DND-41 (cell line): ENCODE measurements around the gene RAB5A.
"Not testable (repeated sequence)": the region's sequence is repeated elsewhere in the genome, so short reads cannot be mapped to it uniquely, and the experiment has no call there.

Experiments
- ATAC-seq: fragments of 200-7000 bp; cut with Tn5 transposase; 3 replicates; pipeline ENCODE4 v1.9.1; 2021; ENCODE audit warnings: low read depth; ENCODE audit not compliant: insufficient read depth
- DNase-seq: peaks from one replicate; pipeline ENCODE4 v3.0.0-alpha.2; 2020
- H2AFZ ChIP-seq: 2 replicates; pipeline ENCODE4 v1.6.0; 2012; ENCODE audit warnings: low read depth, low read length
- H3K27ac ChIP-seq: 2 replicates; pipeline ENCODE4 v1.5.1; 2012; ENCODE audit warnings: low read length, inconsistent platforms
- H3K27me3 ChIP-seq: fragments of 200-600 bp; sonication (generic); 2 replicates; pipeline ENCODE4 v1.6.0; 2012; ENCODE audit warnings: low read length, mild to moderate bottlenecking, inconsistent platforms; ENCODE audit not compliant: insufficient read depth, poor library complexity
- H3K36me3 ChIP-seq: 2 replicates; pipeline ENCODE4 v1.5.1; 2012; ENCODE audit warnings: low read length, inconsistent platforms; ENCODE audit not compliant: insufficient read depth
- H3K4me1 ChIP-seq: 2 replicates; pipeline ENCODE4 v1.5.1; 2012; ENCODE audit warnings: mild to moderate bottlenecking, low read length; ENCODE audit not compliant: insufficient read depth
- H3K4me2 ChIP-seq: 2 replicates; pipeline ENCODE4 v1.6.0; 2012; ENCODE audit warnings: mild to moderate bottlenecking, moderate library complexity, low read length, inconsistent platforms; ENCODE audit not compliant: insufficient read depth
- H3K4me3 ChIP-seq, 2 experiments: fragments of 200-600 bp in 1 of 2; shearing (Covaris generic) in 1 of 2; 2 replicates each; pipeline ENCODE4 v1.5.1; 2012 to 2016; ENCODE audit warnings: inconsistent platforms in 2 of 2, low read length in 2 of 2, mild to moderate bottlenecking in 2 of 2, low read depth in 1 of 2, moderate library complexity in 1 of 2
- H3K79me2 ChIP-seq: 2 replicates; pipeline ENCODE4 v1.6.0; 2012; ENCODE audit warnings: low read length, inconsistent platforms; ENCODE audit not compliant: insufficient read depth
- H3K9ac ChIP-seq: 2 replicates; pipeline ENCODE4 v1.6.0; 2012; ENCODE audit warnings: low read depth, mild to moderate bottlenecking, inconsistent platforms, low read length, moderate library complexity
- H3K9me3 ChIP-seq: 2 replicates; pipeline ENCODE4 v1.5.1; 2012; ENCODE audit warnings: low read length, moderate library complexity, mild to moderate bottlenecking, inconsistent platforms; ENCODE audit not compliant: insufficient read depth, severe bottlenecking
- H4K20me1 ChIP-seq: 2 replicates; pipeline ENCODE4 v1.6.0; 2012; ENCODE audit warnings: low read length; ENCODE audit not compliant: insufficient read depth
- EZH2 ChIP-seq: IDR thresholded peaks from 3 replicates; pipeline ENCODE4 v1.6.1; 2012; ENCODE audit warnings: borderline replicate concordance, low read depth, mild to moderate bottlenecking, moderate library complexity, low read length, inconsistent platforms; ENCODE audit not compliant: severe bottlenecking
- TF ChIP-seq, protein P1 (sequence below): IDR thresholded peaks from 2 replicates; pipeline ENCODE4 v1.5.1; 2012; ENCODE audit warnings: borderline replicate concordance, low read length, moderate library complexity, mild to moderate bottlenecking; ENCODE audit not compliant: poor library complexity, severe bottlenecking; ENCODE audit errors: extremely low read depth

RAB5A gene

GRCh38 chr3:20012164-20012563 lies 65.3 kb downstream of the RAB5A start, which contains the start of gene PP2D1:
PP2D1 (minus strand) TSS chr3:20012264; CDS start chr3:20012072, 192 bp downstream.
- no peak for TF ChIP-seq EZH2
- TF ChIP-seq, protein P1, sequence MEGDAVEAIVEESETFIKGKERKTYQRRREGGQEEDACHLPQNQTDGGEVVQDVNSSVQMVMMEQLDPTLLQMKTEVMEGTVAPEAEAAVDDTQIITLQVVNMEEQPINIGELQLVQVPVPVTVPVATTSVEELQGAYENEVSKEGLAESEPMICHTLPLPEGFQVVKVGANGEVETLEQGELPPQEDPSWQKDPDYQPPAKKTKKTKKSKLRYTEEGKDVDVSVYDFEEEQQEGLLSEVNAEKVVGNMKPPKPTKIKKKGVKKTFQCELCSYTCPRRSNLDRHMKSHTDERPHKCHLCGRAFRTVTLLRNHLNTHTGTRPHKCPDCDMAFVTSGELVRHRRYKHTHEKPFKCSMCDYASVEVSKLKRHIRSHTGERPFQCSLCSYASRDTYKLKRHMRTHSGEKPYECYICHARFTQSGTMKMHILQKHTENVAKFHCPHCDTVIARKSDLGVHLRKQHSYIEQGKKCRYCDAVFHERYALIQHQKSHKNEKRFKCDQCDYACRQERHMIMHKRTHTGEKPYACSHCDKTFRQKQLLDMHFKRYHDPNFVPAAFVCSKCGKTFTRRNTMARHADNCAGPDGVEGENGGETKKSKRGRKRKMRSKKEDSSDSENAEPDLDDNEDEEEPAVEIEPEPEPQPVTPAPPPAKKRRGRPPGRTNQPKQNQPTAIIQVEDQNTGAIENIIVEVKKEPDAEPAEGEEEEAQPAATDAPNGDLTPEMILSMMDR, result no peak
- no peak within 1 kb of the TSS for H3K4me3 ChIP-seq
- H3K4me1 ChIP-seq, result no peaks in the 10 kb centered on the region
- H3K27me3 ChIP-seq, result no peaks in the 10 kb centered on the region
- DNase-seq (no peak), ATAC-seq (no peak)
- H3K36me3 ChIP-seq, result no peaks in the 10 kb centered on the region
- H2AFZ ChIP-seq, result no peak within 1 kb of the TSS
- no peak within 1 kb of the TSS for H3K4me2 ChIP-seq
- H3K27ac ChIP-seq, result no peak within 1 kb of the TSS
- no peak within 1 kb of the TSS for H3K9ac ChIP-seq
- H4K20me1 ChIP-seq, result no peaks in the 10 kb centered on the region
- no peaks in the 10 kb centered on the region for H3K79me2 ChIP-seq
- H3K9me3 ChIP-seq, result no peaks in the 10 kb centered on the region

- H2AFZ ChIP-seq, result no peak overlapping the region
These were observed 66.5 kb downstream of the RAB5A start for GRCh38 chr3:20013396-20013795.

GRCh38 chr3:20015525-20015924 lies 68.6 kb downstream of the RAB5A start:
- Histone ChIP-seq H3K36me3 (no peaks in the 10 kb centered on the region), H3K4me2 (no peak overlapping the region), H3K27me3 (no peaks in the 10 kb centered on the region), H3K4me3 (no peak overlapping the region), H2AFZ (no peak overlapping the region), H3K27ac (no peak overlapping the region), H4K20me1 (no peaks in the 10 kb centered on the region), H3K9ac (no peak overlapping the region), H3K79me2 (no peaks in the 10 kb centered on the region), H3K4me1 (no peaks in the 10 kb centered on the region), H3K9me3 (no peaks in the 10 kb centered on the region)
- ATAC-seq (no peak), DNase-seq (no peak)
- TF ChIP-seq EZH2, result no peak
- TF ChIP-seq, protein P1, result no peak

More at GRCh38 chr3:20013396-20013795, 66.5 kb downstream of the RAB5A start:
- no peak for TF ChIP-seq EZH2
- TF ChIP-seq, protein P1, result no peak
- ATAC-seq (no peak), DNase-seq (no peak)
- Histone ChIP-seq H3K79me2 (no peaks in the 10 kb centered on the region), H3K4me2 (no peak overlapping the region), H3K27ac (no peak overlapping the region), H3K9me3 (no peaks in the 10 kb centered on the region), H3K4me1 (no peaks in the 10 kb centered on the region), H4K20me1 (no peaks in the 10 kb centered on the region), H3K36me3 (no peaks in the 10 kb centered on the region), H3K27me3 (no peaks in the 10 kb centered on the region), H3K9ac (no peak overlapping the region), H3K4me3 (no peak overlapping the region)

DNA sequence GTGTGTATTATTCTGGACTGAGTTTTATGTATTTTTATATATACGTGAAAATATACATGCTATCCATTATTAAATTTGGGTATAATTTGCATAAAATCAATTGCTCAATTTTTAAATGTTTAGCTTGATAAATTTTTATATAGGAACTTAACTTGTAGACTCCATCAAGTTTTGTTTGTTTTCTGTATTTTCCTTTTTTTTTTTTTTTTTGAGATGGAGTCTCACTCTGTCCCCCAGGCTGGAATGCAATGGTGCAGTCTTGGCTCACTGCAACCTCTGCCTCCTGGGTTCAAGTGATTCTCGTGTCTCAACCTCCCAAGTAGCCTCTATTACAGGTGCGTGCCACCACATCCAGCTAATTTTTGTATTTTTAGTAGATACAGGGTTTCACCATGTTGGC lies 69.2 kb downstream of the RAB5A start:
- DNase-seq, H3K27ac ChIP-seq, H3K79me2 ChIP-seq, H3K36me3 ChIP-seq, H3K4me2 ChIP-seq, H3K9ac ChIP-seq, ATAC-seq, H3K9me3 ChIP-seq, H3K4me1 ChIP-seq, H3K27me3 ChIP-seq, H4K20me1 ChIP-seq, H3K4me3 ChIP-seq, H2AFZ ChIP-seq: not testable (repeated sequence)
